Lower leg skin (tissue), 3 donors: ENCODE results near the gene KRABD2.

Experiments
- CTCF ChIP-seq, 3 donors: fragments of 450-650 bp; IDR thresholded peaks; one replicate each; pipeline ENCODE4 v1.5.1; 2016; ENCODE audit warnings: antibody characterized with exemption in 3 of 3, mild to moderate bottlenecking in 3 of 3, moderate library complexity in 2 of 3
- POLR2A ChIP-seq, 2 donors: fragments of 450-650 bp; IDR thresholded peaks; one replicate each; pipeline ENCODE4 v1.6.1; 2016 to 2017; ENCODE audit warnings: antibody characterized with exemption in 2 of 2, mild to moderate bottlenecking in 1 of 2, moderate library complexity in 1 of 2

DNA sequence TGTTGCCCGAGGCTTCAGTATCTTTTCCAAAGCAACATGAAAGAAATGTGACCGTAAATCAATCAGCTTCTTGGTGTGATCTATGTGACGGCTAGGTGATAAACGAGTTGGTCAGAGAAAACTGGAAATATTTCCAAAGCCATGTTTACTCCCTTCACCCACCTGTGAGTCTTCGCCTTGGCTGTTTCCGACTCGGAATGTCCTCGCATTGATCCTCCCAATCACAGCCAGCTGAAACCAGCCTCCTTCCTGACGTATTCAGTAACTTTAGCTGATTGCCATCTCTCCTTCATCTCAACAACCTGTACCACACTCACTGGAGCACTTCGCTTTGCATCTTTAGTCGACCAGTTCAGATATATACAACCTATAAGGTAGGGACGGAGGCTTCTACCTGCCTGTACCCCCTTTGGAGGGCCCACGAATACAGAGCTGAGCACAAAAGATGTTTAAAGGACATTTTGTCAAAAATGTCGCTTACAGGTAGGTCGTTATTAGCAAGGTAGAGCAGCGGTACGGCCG lies 705 bp downstream of the KRABD2 start:
- TF ChIP-seq POLR2A (IDR thresholded peaks at IDR 0.05) (no peak), CTCF (IDR thresholded peaks at IDR 0.05) (no peak)
